T-cell (primary cell): ENCODE data around the gene SMCO4. TPM values are rescaled to one million over a fixed set of nuclear protein-coding genes. Genes with fewer than 3 reads are reported as not detected.
"Not testable (repeated sequence)": the region's sequence is repeated elsewhere in the genome, so short reads cannot be mapped to it uniquely, and the experiment has no call there.

Experiments used
- ATAC-seq, 4 experiments: fragments of 200-7000 bp in 3 of 4; fragments of 150-1000 bp in 1 of 4; cut with Tn5 transposase; replicated peaks in 1 of 4; 1 replicate in 3 of 4; 2 replicates in 1 of 4; pipeline ENCODE4 v1.10.0; 2021; ENCODE audit warnings: moderate library complexity in 3 of 4, mild to moderate bottlenecking in 2 of 4, moderate number of reproducible peaks in 1 of 4
- CTCF ChIA-PET, 2 donors: fragments of 300-600 bp; sonication (Branson Sonifier 250); formaldehyde crosslinking; loops; one replicate each; lab custom pipeline; 2022; ENCODE audit warnings: antibody characterized with exemption in 2 of 2; lab: Charles Lee
- POLR2A ChIA-PET, 2 donors: fragments of 300-600 bp; sonication (Branson Sonifier 250); formaldehyde crosslinking; loops; one replicate each; lab custom pipeline; 2022; ENCODE audit warnings: antibody characterized with exemption in 2 of 2; lab: Charles Lee
- DNase-seq, 35 experiments: peaks; one replicate each; pipeline versions ENCODE4 v3.0.0 to v3.0.0-alpha.2; 2013 to 2023
- H3K27ac ChIP-seq: one replicate; pipeline ENCODE4 v1.5.1; 2013; ENCODE audit warnings: low read length
- H3K27me3 ChIP-seq, 2 experiments: replicated peaks in 1 of 2; 1 replicate in 1 of 2; 2 replicates in 1 of 2; pipeline versions ENCODE4 v1.6.1 to v1.7.0; 2013; ENCODE audit warnings: low read length in 1 of 2, mixed read lengths in 1 of 2; ENCODE audit not compliant: control insufficient read depth in 2 of 2, insufficient read depth in 2 of 2; ENCODE audit errors: extremely low read depth in 1 of 2
- H3K36me3 ChIP-seq, 2 donors: 1 replicate in 1 of 2; 2 replicates in 1 of 2; pipeline versions ENCODE4 v1.6.1 to v1.7.0; 2013; ENCODE audit warnings: low read length in 1 of 2; ENCODE audit not compliant: control insufficient read depth in 2 of 2, insufficient read depth in 1 of 2; ENCODE audit errors: extremely low read depth in 1 of 2
- H3K4me1 ChIP-seq, 2 experiments: 1 replicate in 1 of 2; 2 replicates in 1 of 2; pipeline versions ENCODE4 v1.6.1 to v1.7.0; 2013; ENCODE audit warnings: low read length in 2 of 2, mixed read lengths in 1 of 2; ENCODE audit not compliant: insufficient read depth in 2 of 2, control insufficient read depth in 1 of 2; ENCODE audit errors: extremely low read depth in 1 of 2
- H3K4me3 ChIP-seq, 2 donors: 1 replicate in 1 of 2; 2 replicates in 1 of 2; pipeline versions ENCODE4 v1.5.1 to v1.7.0; 2013; ENCODE audit warnings: mild to moderate bottlenecking in 2 of 2, low read length in 1 of 2, moderate library complexity in 1 of 2; ENCODE audit not compliant: control insufficient read depth in 1 of 2; ENCODE audit errors: extremely low read depth in 1 of 2
- H3K9me3 ChIP-seq: 2 replicates; pipeline ENCODE4 v1.7.0; 2013
- H3K27ac Mint-ChIP-seq, 2 donors: one replicate each; pipeline ENCODE4 v1.8.0; 2020 to 2021; ENCODE audit warnings: mild to moderate bottlenecking in 2 of 2, mixed read lengths in 2 of 2
- H3K27me3 Mint-ChIP-seq, 2 donors: one replicate each; pipeline ENCODE4 v1.8.0; 2021 to 2022; ENCODE audit warnings: mixed read lengths in 2 of 2
- H3K36me3 Mint-ChIP-seq: one replicate; pipeline ENCODE4 v1.8.0; 2021; ENCODE audit warnings: mixed read lengths
- H3K4me1 Mint-ChIP-seq, 3 donors: one replicate each; pipeline ENCODE4 v1.8.0; 2020 to 2022; ENCODE audit warnings: mixed read lengths in 3 of 3, mild to moderate bottlenecking in 1 of 3
- H3K4me3 Mint-ChIP-seq, 3 donors: one replicate each; pipeline ENCODE4 v1.8.0; 2020 to 2022; ENCODE audit warnings: mild to moderate bottlenecking in 3 of 3, mixed read lengths in 3 of 3, moderate library complexity in 3 of 3
- H3K9me3 Mint-ChIP-seq, 3 donors: one replicate each; pipeline ENCODE4 v1.8.0; 2020 to 2022; ENCODE audit warnings: mixed read lengths in 3 of 3
- WGBS: methylation state at CpG from one replicate; pipeline ENCODE4 v1.1.5; 2013; ENCODE audit warnings: missing lambda C conversion rate; ENCODE audit not compliant: insufficient coverage; 5-methylcytosine and 5-hydroxymethylcytosine counted together
- total RNA-seq, 35 experiments: library from RNA in 6 of 35; stranded (reverse) in 6 of 35; fragments of 120-200 nt in 1 of 35; gene quantifications; one replicate each; pipeline versions ENCODE4 v1.2.1 to v1.2.4 and lab custom pipeline; 2013 to 2026

Gene SMCO4
- total RNA-seq, 5 donors from 2014 or later (not counting 1 experiment from before 2014, with no cell fraction given) = 2.2 to 6.5 (median 4.7) TPM; not detected in 1

- Histone ChIP-seq H3K4me1 (no peaks in the 10 kb centered on the region), H3K4me3 (no peak overlapping the region), H3K27me3 (no peaks in the 10 kb centered on the region), H3K27ac (no peak overlapping the region), H3K9me3 (no peaks in the 10 kb centered on the region), H3K36me3 (no peaks in the 10 kb centered on the region)
- peaks cover 0 to 4% (median 0%) of the 10 kb centered on the region in 3 donors for H3K9me3 Mint-ChIP-seq
- ChIA-PET POLR2A (no interaction called here), CTCF (no interaction called here)
- no peaks in the 10 kb centered on the region for H3K4me1 Mint-ChIP-seq
- no peak overlapping the region for H3K27ac Mint-ChIP-seq
- H3K36me3 Mint-ChIP-seq = no peaks in the 10 kb centered on the region
- 84% methylated on average over 4 of the region's 9 CpGs for WGBS
- ATAC-seq = no peak
- no peak for DNase-seq
- peaks cover 3 to 14% of the 10 kb centered on the region in 2 donors for H3K27me3 Mint-ChIP-seq
- no peak overlapping the region for H3K4me3 Mint-ChIP-seq
Measured at GRCh38 chr11:93458286-93458685, 84.9 kb downstream of the SMCO4 start.

- no peaks in the 10 kb centered on the region for H3K4me1 Mint-ChIP-seq
- no peaks in the 10 kb centered on the region for H3K36me3 ChIP-seq
- no peak overlapping the region for H3K4me3 ChIP-seq
- CTCF ChIA-PET = interaction anchor here in 1 of 2 donors (0.8 kb wide), 1 partner anchor 75 kb away, joined by 3 read pairs; no protein-coding TSS in a partner anchor
- peaks cover 7 to 14% of the 10 kb centered on the region in 2 donors for H3K27me3 Mint-ChIP-seq
- ATAC-seq = peak in 2 of 4 experiments; percentile 50 to 51
- H3K4me3 Mint-ChIP-seq = no peak overlapping the region
- H3K36me3 Mint-ChIP-seq = no peaks in the 10 kb centered on the region
- 62% methylated on average over 5 of the region's 8 CpGs for WGBS
- POLR2A ChIA-PET = no interaction called here
- H3K27ac Mint-ChIP-seq = no peak overlapping the region
- H3K4me1 ChIP-seq = no peaks in the 10 kb centered on the region
- H3K27ac ChIP-seq = no peak overlapping the region
- peaks cover 0 to 9% of the 10 kb centered on the region in 2 experiments for H3K27me3 ChIP-seq
- peaks cover 1 to 10% (median 5%) of the 10 kb centered on the region in 3 donors for H3K9me3 Mint-ChIP-seq
- no peaks in the 10 kb centered on the region for H3K9me3 ChIP-seq
- peak in 17 of 35 experiments; percentile 0 to 54 (median 7) for DNase-seq
Measured at GRCh38 chr11:93444617-93445073, 98.5 kb downstream of the SMCO4 start.

- POLR2A ChIA-PET = not testable (repeated sequence)
Measured at GRCh38 chr11:93443232-93443631, 100.0 kb downstream of the SMCO4 start.

GRCh38 chr11:93432247-93432646, 110.9 kb downstream of the SMCO4 start:
- Mint-ChIP-seq H3K27ac (no peak overlapping the region), H3K9me3 (no peaks in the 10 kb centered on the region), H3K27me3 (no peaks in the 10 kb centered on the region), H3K4me3 (no peak overlapping the region), H3K4me1 (no peaks in the 10 kb centered on the region), H3K36me3 (no peaks in the 10 kb centered on the region)
- H3K4me1 ChIP-seq = no peaks in the 10 kb centered on the region
- no peaks in the 10 kb centered on the region for H3K36me3 ChIP-seq
- H3K9me3 ChIP-seq = no peaks in the 10 kb centered on the region
- no peaks in the 10 kb centered on the region for H3K27me3 ChIP-seq
- ATAC-seq = no peak
- ChIA-PET POLR2A (no interaction called here), CTCF (no interaction called here)
- H3K27ac ChIP-seq = no peak overlapping the region
- no peak overlapping the region for H3K4me3 ChIP-seq
- WGBS = no CpG with 5 or more reads among the region's 3 CpGs
- DNase-seq = no peak

More at GRCh38 chr11:93443232-93443631, 100.0 kb downstream of the SMCO4 start:
- H3K27me3 ChIP-seq, H3K9me3 ChIP-seq, H3K4me3 Mint-ChIP-seq, H3K27ac Mint-ChIP-seq, DNase-seq, H3K27ac ChIP-seq, ATAC-seq, H3K36me3 Mint-ChIP-seq, H3K4me1 Mint-ChIP-seq, H3K4me1 ChIP-seq, H3K36me3 ChIP-seq, H3K4me3 ChIP-seq, CTCF ChIA-PET: not testable (repeated sequence)
- 100% methylated on average over 1 of the region's 2 CpGs for WGBS
- Mint-ChIP-seq H3K27me3 (peaks cover 7 to 10% of the 10 kb centered on the region in 2 donors), H3K9me3 (peaks cover 1 to 10% (median 5%) of the 10 kb centered on the region in 3 donors)

Other genes starting within 250 kb of the SMCO4 start
- not detected for gene DEUP1, start 212.6 kb downstream of the SMCO4 start, total RNA-seq
- 10 to 100 TPM; 10.9 to 15.1 (median 12.1) TPM for gene CEP295, start 118.3 kb upstream of the SMCO4 start, total RNA-seq
- gene TAF1D, start 198.1 kb upstream of the SMCO4 start, total RNA-seq = 100 to 1,000 TPM; 130 to 177 (median 152) TPM
- gene C11orf54, start 198.3 kb upstream of the SMCO4 start, total RNA-seq = 10 to 100 TPM; 15.3 to 30.8 (median 27.4) TPM
- 10 to 100 TPM; 64.1 to 71.7 (median 67.1) TPM for gene MED17, start 240.9 kb upstream of the SMCO4 start, total RNA-seq